H9 (cell line): ENCODE data around the gene ALOX12B. TPM values are rescaled to one million over a fixed set of nuclear protein-coding genes. Genes with fewer than 3 reads are reported as not detected.
"Not testable (repeated sequence)": the region's sequence is repeated elsewhere in the genome, so short reads cannot be mapped to it uniquely, and the experiment has no call there.

Source experiments
- DNase-seq: peaks from one replicate; pipeline ENCODE4 v3.0.0-alpha.2; 2017
- H2AFZ ChIP-seq: one replicate; pipeline ENCODE4 v1.6.1; 2013; ENCODE audit warnings: mild to moderate bottlenecking, low read length, control low read depth, moderate library complexity
- H2AK5ac ChIP-seq: 2 replicates; pipeline ENCODE4 v1.6.1; 2013; ENCODE audit warnings: low read length, control low read depth, mixed read lengths; ENCODE audit not compliant: insufficient read length
- H2BK120ac ChIP-seq: one replicate; pipeline ENCODE4 v1.6.1; 2013; ENCODE audit warnings: low read depth, mild to moderate bottlenecking, low read length, control low read depth, inconsistent platforms; ENCODE audit not compliant: poor library complexity, severe bottlenecking
- H2BK12ac ChIP-seq: 2 replicates; pipeline ENCODE4 v1.6.1; 2013; ENCODE audit warnings: low read length, control low read depth, mixed read lengths, low read depth; ENCODE audit not compliant: insufficient read length
- H2BK15ac ChIP-seq: 2 replicates; pipeline ENCODE4 v1.6.1; 2013; ENCODE audit warnings: low read depth, low read length, control low read depth
- H2BK20ac ChIP-seq: one replicate; pipeline ENCODE4 v1.6.1; 2013; ENCODE audit warnings: low read depth, mild to moderate bottlenecking, low read length, control low read depth, inconsistent platforms; ENCODE audit not compliant: poor library complexity, severe bottlenecking
- H2BK5ac ChIP-seq: 2 replicates; pipeline ENCODE4 v1.6.1; 2013; ENCODE audit warnings: low read length, control low read depth, mixed read lengths; ENCODE audit not compliant: insufficient read length
- H3K14ac ChIP-seq: 2 replicates; pipeline ENCODE4 v1.6.1; 2013; ENCODE audit warnings: low read length, control low read depth; ENCODE audit not compliant: insufficient read depth
- H3K18ac ChIP-seq: 2 replicates; pipeline ENCODE4 v1.6.1; 2013; ENCODE audit warnings: low read depth, mild to moderate bottlenecking, mixed read lengths, low read length, control low read depth; ENCODE audit not compliant: insufficient read length
- H3K23ac ChIP-seq: 2 replicates; pipeline ENCODE4 v1.6.1; 2013; ENCODE audit warnings: low read length, control low read depth, mixed read lengths, low read depth; ENCODE audit not compliant: insufficient read length
- H3K23me2 ChIP-seq: 2 replicates; pipeline ENCODE4 v1.6.1; 2013; ENCODE audit warnings: low read depth, mild to moderate bottlenecking, mixed read lengths, low read length, control low read depth; ENCODE audit not compliant: insufficient read length, poor library complexity, severe bottlenecking
- H3K27ac ChIP-seq: 2 replicates; pipeline ENCODE4 v1.5.1; 2013; ENCODE audit warnings: low read length, control low read depth, mixed read lengths, low read depth; ENCODE audit not compliant: insufficient read length
- H3K27me3 ChIP-seq: 2 replicates; pipeline ENCODE4 v1.6.1; 2013; ENCODE audit warnings: low read length, control low read depth, inconsistent platforms; ENCODE audit not compliant: insufficient read depth
- H3K4ac ChIP-seq: 2 replicates; pipeline ENCODE4 v1.6.1; 2013; ENCODE audit warnings: low read depth, mild to moderate bottlenecking, control low read depth, inconsistent platforms, low read length, moderate library complexity
- H3K4me1 ChIP-seq: 2 replicates; pipeline ENCODE4 v1.6.1; 2013; ENCODE audit warnings: low read length, control low read depth, inconsistent platforms; ENCODE audit not compliant: insufficient read depth
- H3K4me2 ChIP-seq: 2 replicates; pipeline ENCODE4 v1.6.1; 2013; ENCODE audit warnings: low read length, control low read depth, mixed read lengths; ENCODE audit not compliant: insufficient read length, insufficient read depth
- H3K56ac ChIP-seq: 2 replicates; pipeline ENCODE4 v1.6.1; 2013; ENCODE audit warnings: low read depth, mild to moderate bottlenecking, mixed read lengths, low read length, control low read depth; ENCODE audit not compliant: insufficient read length
- H3K79me1 ChIP-seq: 2 replicates; pipeline ENCODE4 v1.6.1; 2013; ENCODE audit warnings: low read depth, mild to moderate bottlenecking, moderate library complexity, low read length, control low read depth, inconsistent platforms; ENCODE audit not compliant: insufficient read depth, poor library complexity, severe bottlenecking
- H3K79me2 ChIP-seq: 2 replicates; pipeline ENCODE4 v1.6.1; 2013; ENCODE audit warnings: low read length, control low read depth, inconsistent platforms; ENCODE audit not compliant: insufficient read depth
- H3K9ac ChIP-seq: 2 replicates; pipeline ENCODE4 v1.6.1; 2013; ENCODE audit warnings: low read length, control low read depth, mixed read lengths; ENCODE audit not compliant: insufficient read length; ENCODE audit errors: extremely low read depth
- H3K9me3 ChIP-seq: one replicate; pipeline ENCODE4 v1.6.1; 2013; ENCODE audit warnings: low read depth, low read length, inconsistent platforms; ENCODE audit not compliant: control insufficient read depth
- H3T11ph ChIP-seq: one replicate; pipeline ENCODE4 v1.6.1; 2013; ENCODE audit warnings: mild to moderate bottlenecking, low read length, control low read depth, inconsistent platforms
- H4K20me1 ChIP-seq: one replicate; pipeline ENCODE4 v1.6.1; 2013; ENCODE audit not compliant: control insufficient read depth, insufficient read length, insufficient read depth
- H4K5ac ChIP-seq: 2 replicates; pipeline ENCODE4 v1.6.1; 2013; ENCODE audit warnings: low read depth, mild to moderate bottlenecking, mixed read lengths, low read length, control low read depth; ENCODE audit not compliant: insufficient read length
- H4K8ac ChIP-seq: replicated peaks from 2 replicates; pipeline ENCODE4 v1.6.1; 2013; ENCODE audit warnings: low read length, control low read depth, mixed read lengths, low read depth; ENCODE audit not compliant: insufficient read length
- H4K91ac ChIP-seq: 2 replicates; pipeline ENCODE4 v1.6.1; 2013; ENCODE audit warnings: low read depth, mild to moderate bottlenecking, moderate library complexity, mixed read lengths, low read length, control low read depth; ENCODE audit not compliant: insufficient read length
- H3K27ac Mint-ChIP-seq, 3 experiments: 2 replicates in 2 of 3; 3 replicates in 1 of 3; pipeline ENCODE4 v1.8.0; 2020 to 2021; ENCODE audit warnings: mixed read lengths in 3 of 3, mild to moderate bottlenecking in 1 of 3, moderate library complexity in 1 of 3
- H3K27me3 Mint-ChIP-seq: 2 replicates; pipeline ENCODE4 v1.8.0; 2021; ENCODE audit warnings: low read depth, mild to moderate bottlenecking, moderate library complexity, mixed read lengths
- H3K36me3 Mint-ChIP-seq, 3 experiments: 2 replicates in 2 of 3; 3 replicates in 1 of 3; pipeline ENCODE4 v1.8.0; 2020 to 2021; ENCODE audit warnings: low read depth in 3 of 3, mixed read lengths in 3 of 3; ENCODE audit not compliant: insufficient read depth in 1 of 3
- H3K4me1 Mint-ChIP-seq, 2 experiments: 2 replicates each; pipeline ENCODE4 v1.8.0; 2020; ENCODE audit warnings: mixed read lengths in 2 of 2
- H3K4me3 Mint-ChIP-seq, 2 experiments: 2 replicates in 1 of 2; 3 replicates in 1 of 2; pipeline ENCODE4 v1.8.0; 2020 to 2021; ENCODE audit warnings: mild to moderate bottlenecking in 2 of 2, mixed read lengths in 2 of 2, moderate library complexity in 1 of 2
- H3K9me3 Mint-ChIP-seq, 2 experiments: 2 replicates in 1 of 2; 3 replicates in 1 of 2; pipeline ENCODE4 v1.8.0; 2020; ENCODE audit warnings: mild to moderate bottlenecking in 2 of 2, mixed read lengths in 2 of 2, moderate library complexity in 1 of 2
- WGBS: extraction: QIAGEN DNeasy Blood & Tissue Kit; methylation state at CpG from one replicate; pipeline ENCODE4 v1.1.7; 2013; ENCODE audit warnings: missing lambda C conversion rate, low lambda C conversion rate, mixed read lengths; ENCODE audit not compliant: insufficient read length; ENCODE audit errors: extremely low coverage; 5-methylcytosine and 5-hydroxymethylcytosine counted together
- total RNA-seq: library from RNA; stranded (reverse); gene quantifications from 2 replicates; pipeline ENCODE4 v1.2.1, GENCODE V29; 2021
- TF ChIP-seq, protein P1 (sequence below): fragments of 200-600 bp; sonication (generic); conservative IDR thresholded peaks from 3 replicates; pipeline ENCODE4 v1.8.0; 2021; ENCODE audit warnings: antibody characterized with exemption, mild to moderate bottlenecking

Gene ALOX12B
- total RNA-seq, 1 experiment from 2014 or later, result 1.2 TPM

DNA sequence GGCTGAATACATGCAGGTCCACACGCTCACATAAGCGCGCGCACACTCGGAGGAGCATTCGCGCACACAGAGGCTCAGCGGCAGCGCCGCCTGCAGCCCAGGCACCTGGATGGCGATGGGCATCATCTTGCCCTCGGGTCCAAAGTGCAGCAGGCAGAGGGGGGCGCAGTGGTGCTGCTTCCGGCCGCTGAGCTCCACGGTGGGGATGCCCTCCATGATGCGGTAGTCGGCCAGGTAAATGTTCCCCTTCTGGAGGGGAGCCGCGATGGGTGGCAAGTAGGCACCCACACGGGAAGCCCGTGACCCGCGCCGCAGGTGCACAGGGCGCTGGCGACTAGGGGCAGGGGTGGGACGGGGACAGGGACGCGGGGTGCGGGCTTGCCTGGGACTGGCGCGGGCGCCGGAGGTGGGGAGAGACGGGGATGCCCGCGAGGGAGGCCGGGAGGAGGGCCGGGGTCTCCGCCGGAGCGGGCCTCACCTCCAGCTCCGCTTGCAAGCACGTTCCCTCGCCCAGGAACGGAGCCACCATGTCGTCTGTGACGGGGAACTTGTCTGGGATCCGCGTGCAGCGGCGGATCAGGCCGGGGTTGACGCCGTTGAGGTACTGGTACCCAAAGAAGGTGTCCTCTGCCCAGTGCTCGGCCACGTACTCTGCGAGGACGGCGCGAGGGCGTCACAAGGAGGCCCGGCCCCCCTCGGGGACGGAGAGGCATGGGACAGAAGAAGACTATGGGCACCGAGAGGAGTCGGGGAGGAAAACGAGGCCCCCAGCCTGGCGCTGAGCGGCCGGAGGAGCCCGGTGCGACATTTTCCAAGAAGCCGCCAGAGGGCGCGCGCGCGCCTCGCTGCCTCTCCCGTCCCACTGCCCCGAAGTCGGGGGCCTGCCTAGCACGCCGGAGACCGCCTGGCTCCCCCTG is 8.0 kb downstream of the ALOX12B start:
- no peak overlapping the region for H3K9ac ChIP-seq
- H3K4ac ChIP-seq, result no peak overlapping the region
- no peak overlapping the region for H4K5ac ChIP-seq
- no peak overlapping the region for H3T11ph ChIP-seq
- H2BK120ac ChIP-seq, result no peak overlapping the region
- H3K79me2 ChIP-seq, result no peaks in the 10 kb centered on the region
- peaks cover 10% of the 10 kb centered on the region for H3K23me2 ChIP-seq
- no peak overlapping the region for H3K23ac ChIP-seq
- DNase-seq, result peak; percentile 95
- H2BK12ac ChIP-seq, result no peak overlapping the region
- WGBS, result no CpG with 5 or more reads among the region's 87 CpGs
- H3K18ac ChIP-seq, result no peak overlapping the region
- H2AK5ac ChIP-seq, result no peak overlapping the region
- H3K79me1 ChIP-seq, result no peaks in the 10 kb centered on the region
- Mint-ChIP-seq H3K4me1 (peaks cover 7 to 10% of the 10 kb centered on the region in 2 experiments), H3K9me3 (peaks cover 4 to 9% of the 10 kb centered on the region in 2 experiments; a peak in 2 of 5 replicates), H3K4me3 (peak overlapping the region; percentile 83 to 92), H3K27me3 (peaks cover 80% of the 10 kb centered on the region), H3K27ac (no peak overlapping the region), H3K36me3 (peaks cover 0 to 10% (median 0%) of the 10 kb centered on the region in 3 experiments; a peak in 1 of 7 replicates)
- no peak overlapping the region for H2BK5ac ChIP-seq
- TF ChIP-seq, protein P1, sequence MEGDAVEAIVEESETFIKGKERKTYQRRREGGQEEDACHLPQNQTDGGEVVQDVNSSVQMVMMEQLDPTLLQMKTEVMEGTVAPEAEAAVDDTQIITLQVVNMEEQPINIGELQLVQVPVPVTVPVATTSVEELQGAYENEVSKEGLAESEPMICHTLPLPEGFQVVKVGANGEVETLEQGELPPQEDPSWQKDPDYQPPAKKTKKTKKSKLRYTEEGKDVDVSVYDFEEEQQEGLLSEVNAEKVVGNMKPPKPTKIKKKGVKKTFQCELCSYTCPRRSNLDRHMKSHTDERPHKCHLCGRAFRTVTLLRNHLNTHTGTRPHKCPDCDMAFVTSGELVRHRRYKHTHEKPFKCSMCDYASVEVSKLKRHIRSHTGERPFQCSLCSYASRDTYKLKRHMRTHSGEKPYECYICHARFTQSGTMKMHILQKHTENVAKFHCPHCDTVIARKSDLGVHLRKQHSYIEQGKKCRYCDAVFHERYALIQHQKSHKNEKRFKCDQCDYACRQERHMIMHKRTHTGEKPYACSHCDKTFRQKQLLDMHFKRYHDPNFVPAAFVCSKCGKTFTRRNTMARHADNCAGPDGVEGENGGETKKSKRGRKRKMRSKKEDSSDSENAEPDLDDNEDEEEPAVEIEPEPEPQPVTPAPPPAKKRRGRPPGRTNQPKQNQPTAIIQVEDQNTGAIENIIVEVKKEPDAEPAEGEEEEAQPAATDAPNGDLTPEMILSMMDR, result peak; percentile 95
- H2BK15ac ChIP-seq, result no peak overlapping the region
- no peak overlapping the region for H4K91ac ChIP-seq
- H4K20me1 ChIP-seq, result no peaks in the 10 kb centered on the region
- no peak overlapping the region for H2BK20ac ChIP-seq
- no peaks in the 10 kb centered on the region; the same call in 1 of the 2 replicates for H3K4me1 ChIP-seq
- no peak overlapping the region for H3K14ac ChIP-seq
- H3K9me3 ChIP-seq, result no peaks in the 10 kb centered on the region
- H2AFZ ChIP-seq, result no peak overlapping the region
- peaks cover 11% of the 10 kb centered on the region for H3K27me3 ChIP-seq
- H4K8ac ChIP-seq, result no peak overlapping the region
- no peak overlapping the region for H3K27ac ChIP-seq
- H3K4me2 ChIP-seq, result peak overlapping the region; percentile 55
- no peak overlapping the region for H3K56ac ChIP-seq

DNA sequence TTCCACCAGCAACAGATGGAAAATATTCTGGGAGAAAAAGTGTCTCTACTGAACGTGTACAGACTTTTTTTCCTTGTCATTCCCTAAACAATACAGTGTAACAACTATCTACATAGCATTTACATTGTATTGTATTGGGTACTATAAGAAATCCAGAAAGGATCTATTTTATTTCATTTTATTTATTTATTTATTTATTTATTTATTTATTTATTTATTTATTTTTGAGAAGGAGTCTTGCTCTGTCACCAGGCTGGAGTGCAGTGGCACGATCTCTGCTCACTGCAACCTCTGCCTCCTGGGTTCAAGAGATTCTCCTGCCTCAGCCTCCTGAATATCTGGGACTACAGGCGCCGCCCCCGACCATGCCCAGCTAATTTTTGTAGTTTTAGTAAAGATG is 9.6 kb downstream of the ALOX12B start:
- not testable (repeated sequence) for H4K8ac ChIP-seq, H3K9me3 ChIP-seq, DNase-seq, H2BK5ac ChIP-seq, H4K91ac ChIP-seq, H3K9ac ChIP-seq, H2AK5ac ChIP-seq, H3K27ac ChIP-seq, H3K14ac ChIP-seq, H3K23ac ChIP-seq, H3K9me3 Mint-ChIP-seq, H3K27ac Mint-ChIP-seq, H4K20me1 ChIP-seq, H3K4me1 ChIP-seq, H2AFZ ChIP-seq, H2BK120ac ChIP-seq, H3T11ph ChIP-seq, H3K18ac ChIP-seq, H2BK15ac ChIP-seq, H3K4me3 Mint-ChIP-seq, H4K5ac ChIP-seq, H3K79me1 ChIP-seq, H2BK12ac ChIP-seq, H3K4me2 ChIP-seq, H3K56ac ChIP-seq, H3K4ac ChIP-seq, H3K79me2 ChIP-seq, H2BK20ac ChIP-seq
- no CpG with 5 or more reads among the region's 5 CpGs for WGBS
- peaks cover 86% of the 10 kb centered on the region for H3K27me3 Mint-ChIP-seq
- H3K36me3 Mint-ChIP-seq, result peaks cover 0 to 10% (median 0%) of the 10 kb centered on the region in 3 experiments; a peak in 2 of 7 replicates
- H3K4me1 Mint-ChIP-seq, result peaks cover 21 to 24% of the 10 kb centered on the region in 2 experiments
- Histone ChIP-seq H3K23me2 (peaks cover 20% of the 10 kb centered on the region), H3K27me3 (peaks cover 24% of the 10 kb centered on the region)
